Adrenal gland (tissue), 12 donors: Measurements from ENCODE around the gene TWIST2. TPM values are rescaled to one million over a fixed set of nuclear protein-coding genes. Genes with fewer than 3 reads are reported as not detected.

Source experiments
- DNase-seq, 7 donors: peaks; one replicate each; pipeline ENCODE4 v3.0.0-alpha.2; 2019 to 2020
- H3K27ac ChIP-seq, 5 donors: fragments of 200-600 bp; sonication (generic) in 4 of 5; 1 replicate in 3 of 5; 2 replicates in 2 of 5; pipeline versions ENCODE4 v1.5.1 to v1.8.0; 2016 to 2020; ENCODE audit warnings: mild to moderate bottlenecking in 1 of 5
- H3K27me3 ChIP-seq: fragments of 200-600 bp; 2 replicates; pipeline ENCODE4 v1.8.0; 2021
- H3K36me3 ChIP-seq, 2 donors: fragments of 200-600 bp; replicated peaks in 1 of 2; 1 replicate in 1 of 2; 2 replicates in 1 of 2; pipeline versions ENCODE4 v1.5.1 to v1.8.0; 2018 to 2022
- H3K4me1 ChIP-seq, 2 donors: fragments of 200-600 bp; replicated peaks in 1 of 2; 1 replicate in 1 of 2; 2 replicates in 1 of 2; pipeline versions ENCODE4 v1.5.1 to v1.8.0; 2018 to 2021
- H3K4me3 ChIP-seq, 4 donors: fragments of 200-600 bp; sonication (generic) in 3 of 4; one replicate each; pipeline ENCODE4 v1.5.1; 2016 to 2018
- H3K9me3 ChIP-seq, 3 donors: fragments of 200-600 bp; sonication (generic) in 1 of 3; replicated peaks in 1 of 3; 1 replicate in 2 of 3; 2 replicates in 1 of 3; pipeline versions ENCODE4 v1.5.1 to v1.8.0; 2016 to 2021
- CTCF ChIP-seq, 6 experiments: fragments of 450-650 bp in 4 of 6; fragments of 200-600 bp in 2 of 6; sonication (generic) in 1 of 6; IDR thresholded peaks; 1 replicate in 5 of 6; 2 replicates in 1 of 6; pipeline versions ENCODE4 v1.5.1 to v1.8.0; 2016 to 2021; ENCODE audit warnings: antibody characterized with exemption in 6 of 6, mild to moderate bottlenecking in 2 of 6, moderate library complexity in 1 of 6
- POLR2A ChIP-seq, 2 donors: fragments of 450-650 bp; IDR thresholded peaks; one replicate each; pipeline ENCODE4 v1.6.1; 2017; ENCODE audit warnings: antibody characterized with exemption in 2 of 2, mild to moderate bottlenecking in 2 of 2, moderate library complexity in 1 of 2
- WGBS, 4 donors: extraction: QIAGEN DNeasy Blood & Tissue Kit in 2 of 4; methylation state at CpG; one replicate each; pipeline versions ENCODE4 v1.1.5 to v1.1.7; 2013 to 2017; 5-methylcytosine and 5-hydroxymethylcytosine counted together
- intact Hi-C, 2 donors: fragments of 100-400 bp; cut with DNase I; formaldehyde crosslinking; loops; one replicate each; pipeline versions ENCODE4 v1.14.1 to v1.15.0; 2022 to 2023
- polyA plus RNA-seq, 3 donors: library from polyadenylated mRNA; stranded (reverse); fragments of 200-250 nt in 2 of 3; fragments of 350-450 nt in 1 of 3; fragmentation: Illumina TruSeq in 1 of 3; extraction: RNeasy Lipid Tissue Mini Kit (QIAGEN cat#74804) in 1 of 3; gene quantifications; one replicate each; pipeline ENCODE4 v1.2.3, GENCODE V29; 2013 to 2014
- total RNA-seq, 9 donors: library from RNA; depleted of rRNA in 4 of 9; stranded (reverse); fragments of >200 nt in 4 of 9; fragments of 120-200 nt in 1 of 9; fragmentation: NEBNext Ultra II Directional in 1 of 9; extraction: Animal tissue kit (Norgen Biotek cat#: 25700) in 1 of 9; gene quantifications; one replicate each; pipeline versions ENCODE4 v1.1.0 to v1.2.4, GENCODE V29; 2013 to 2023
- donor health status: healthy with polysubstance abuse.
- donor health status: Bipolar disorder and iron deficiency.
- donor health status: DM: yes; HTN: yes; CAD: no.
- donor health status: DM: no; HTN: no; CAD: no.
- donor health status: DM: no; HTN: no; CAD: no.
- donor health status: DM: yes; HTN: yes; CAD: no.

TWIST2 gene
- total and polyA plus RNA-seq, 12 donors = 1.0 to 20.5 (median 6.0) TPM

GRCh38 chr2:238894226-238894949 lies 46.5 kb downstream of the TWIST2 start:
- intact Hi-C loops = no loop called here
- Histone ChIP-seq H3K4me3 (no peak overlapping the region), H3K27me3 (no peaks in the 10 kb centered on the region), H3K36me3 (no peaks in the 10 kb centered on the region), H3K4me1 (no peaks in the 10 kb centered on the region), H3K27ac (peak overlapping the region in 1 of 5 donors; percentile 29), H3K9me3 (no peaks in the 10 kb centered on the region)
- TF ChIP-seq CTCF (IDR thresholded peaks at IDR 0.05) (no peak), POLR2A (IDR thresholded peaks at IDR 0.05) (no peak)
- 64 to 75% (median 70%) methylated on average over 7 to 13 of the region's 13 CpGs for WGBS, 4 donors
- no peak for DNase-seq

GRCh38 chr2:238894950-238895298 lies 47.0 kb downstream of the TWIST2 start:
- H3K27me3 ChIP-seq = no peaks in the 10 kb centered on the region
- no peak for DNase-seq
- intact Hi-C loops = no loop called here
- H3K4me1 ChIP-seq = no peaks in the 10 kb centered on the region
- H3K27ac ChIP-seq = peak overlapping the region in 1 of 5 donors; percentile 86
- H3K36me3 ChIP-seq = no peaks in the 10 kb centered on the region
- no peak for TF ChIP-seq POLR2A (IDR thresholded peaks at IDR 0.05)
- no peak for TF ChIP-seq CTCF (IDR thresholded peaks at IDR 0.05)
- 82 to 92% (median 86%) methylated on average over 10 of the region's 10 CpGs for WGBS, 4 donors
- H3K4me3 ChIP-seq = no peak overlapping the region
- H3K9me3 ChIP-seq = no peaks in the 10 kb centered on the region

GRCh38 chr2:238895361-238895882 lies 47.5 kb downstream of the TWIST2 start:
- Histone ChIP-seq H3K9me3 (no peaks in the 10 kb centered on the region), H3K27me3 (no peaks in the 10 kb centered on the region), H3K36me3 (no peaks in the 10 kb centered on the region), H3K4me3 (no peak overlapping the region), H3K4me1 (no peaks in the 10 kb centered on the region), H3K27ac (peak overlapping the region in 1 of 5 donors; percentile 86)
- TF ChIP-seq POLR2A (IDR thresholded peaks at IDR 0.05) (no peak), CTCF (IDR thresholded peaks at IDR 0.05) (no peak)
- 73 to 93% (median 76%) methylated on average over 6 to 20 of the region's 20 CpGs for WGBS, 4 donors
- intact Hi-C loops = no loop called here
- DNase-seq = no peak

- Histone ChIP-seq H3K9me3 (no peaks in the 10 kb centered on the region), H3K36me3 (no peaks in the 10 kb centered on the region), H3K4me3 (no peak overlapping the region), H3K4me1 (no peaks in the 10 kb centered on the region), H3K27ac (peak overlapping the region in 2 of 5 donors; percentile 21 to 86), H3K27me3 (no peaks in the 10 kb centered on the region)
- intact Hi-C loops = no loop called here
- no peak for TF ChIP-seq CTCF (IDR thresholded peaks at IDR 0.05)
- TF ChIP-seq POLR2A (IDR thresholded peaks at IDR 0.05) = no peak
- peak in 6 of 7 donors; percentile 37 to 67 (median 46) for DNase-seq
- WGBS, 4 donors = 41 to 53% (median 48%) methylated on average over 12 to 27 of the region's 27 CpGs
Measured at GRCh38 chr2:238895891-238896600, 48.2 kb downstream of the TWIST2 start.
